Astrocyte (in vitro differentiated cells and primary cell): ENCODE results near the gene RNF169.

Experiments used
- EZH2 ChIP-seq: IDR thresholded peaks from 2 replicates; pipeline ENCODE4 v1.6.1; 2012; ENCODE audit warnings: mild to moderate bottlenecking, low read length, inconsistent platforms; ENCODE audit not compliant: insufficient read depth
- TF ChIP-seq, protein P1 (sequence below): IDR thresholded peaks from 2 replicates; pipeline ENCODE4 v1.5.1; 2011; ENCODE audit warnings: low read depth, mild to moderate bottlenecking, inconsistent platforms, low read length, moderate library complexity; ENCODE audit not compliant: insufficient read depth

DNA sequence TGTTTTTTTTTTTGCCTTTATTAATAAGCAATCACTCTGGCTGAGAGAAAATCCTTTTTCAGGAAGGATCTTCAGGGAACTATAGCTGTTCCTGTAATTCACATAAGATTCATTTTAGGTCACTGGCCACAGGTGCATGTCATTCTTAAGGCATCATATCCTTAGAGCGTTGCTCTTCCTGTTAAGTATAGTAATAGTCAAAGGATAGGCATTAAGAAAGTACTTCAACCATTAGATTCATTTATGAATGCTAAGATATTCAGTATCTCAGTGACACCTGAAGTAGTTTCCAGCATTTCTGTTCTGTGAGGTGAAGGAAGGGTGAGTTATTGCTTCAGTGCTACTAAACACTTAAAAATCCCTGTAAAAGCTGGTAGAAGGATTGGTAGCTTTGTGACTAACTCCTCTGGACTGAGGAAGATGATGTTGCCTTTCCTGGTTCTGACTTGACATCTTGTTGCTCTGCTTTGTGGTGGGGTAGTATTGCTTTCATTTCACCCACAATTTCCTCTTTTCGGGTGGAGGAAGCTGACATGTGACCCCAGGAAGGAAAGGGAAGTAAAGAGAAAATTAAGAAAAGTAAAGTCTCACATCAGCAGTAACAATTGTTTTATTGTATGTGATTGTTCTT lies 34.7 kb downstream of the RNF169 start:
- TF ChIP-seq, protein P1, sequence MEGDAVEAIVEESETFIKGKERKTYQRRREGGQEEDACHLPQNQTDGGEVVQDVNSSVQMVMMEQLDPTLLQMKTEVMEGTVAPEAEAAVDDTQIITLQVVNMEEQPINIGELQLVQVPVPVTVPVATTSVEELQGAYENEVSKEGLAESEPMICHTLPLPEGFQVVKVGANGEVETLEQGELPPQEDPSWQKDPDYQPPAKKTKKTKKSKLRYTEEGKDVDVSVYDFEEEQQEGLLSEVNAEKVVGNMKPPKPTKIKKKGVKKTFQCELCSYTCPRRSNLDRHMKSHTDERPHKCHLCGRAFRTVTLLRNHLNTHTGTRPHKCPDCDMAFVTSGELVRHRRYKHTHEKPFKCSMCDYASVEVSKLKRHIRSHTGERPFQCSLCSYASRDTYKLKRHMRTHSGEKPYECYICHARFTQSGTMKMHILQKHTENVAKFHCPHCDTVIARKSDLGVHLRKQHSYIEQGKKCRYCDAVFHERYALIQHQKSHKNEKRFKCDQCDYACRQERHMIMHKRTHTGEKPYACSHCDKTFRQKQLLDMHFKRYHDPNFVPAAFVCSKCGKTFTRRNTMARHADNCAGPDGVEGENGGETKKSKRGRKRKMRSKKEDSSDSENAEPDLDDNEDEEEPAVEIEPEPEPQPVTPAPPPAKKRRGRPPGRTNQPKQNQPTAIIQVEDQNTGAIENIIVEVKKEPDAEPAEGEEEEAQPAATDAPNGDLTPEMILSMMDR: no peak
- TF ChIP-seq EZH2: no peak
